GM23338 (cell line): ENCODE results near the gene GRM5. TPM values are rescaled to one million over a fixed set of nuclear protein-coding genes. Genes with fewer than 3 reads are reported as not detected.

ENCODE experiments used
- ATAC-seq: fragments of 200-7000 bp; cut with Tn5 transposase; 3 replicates; pipeline ENCODE4 v1.9.1; 2020
- DNase-seq: peaks from one replicate; pipeline ENCODE4 v3.0.0-alpha.2; 2015; ENCODE audit warnings: low spot score
- H2AFZ ChIP-seq: fragments of 200-600 bp; sonication (generic); 2 replicates; pipeline ENCODE4 v1.8.0; 2016; ENCODE audit warnings: antibody characterized with exemption, mild to moderate bottlenecking, moderate library complexity
- H3F3A ChIP-seq: fragments of 200-600 bp; sonication (generic); replicated peaks from 2 replicates; pipeline ENCODE4 v1.8.0; 2017; ENCODE audit warnings: antibody characterized with exemption, mixed run types, low read depth
- H3K27ac ChIP-seq: fragments of 200-600 bp; sonication (generic); 2 replicates; pipeline ENCODE4 v1.6.1; 2016; ENCODE audit warnings: low read depth
- H3K27me3 ChIP-seq: fragments of 200-600 bp; sonication (generic); 2 replicates; pipeline ENCODE4 v1.8.0; 2016; ENCODE audit warnings: mild to moderate bottlenecking, mixed run types, moderate library complexity; ENCODE audit not compliant: insufficient read depth
- H3K36me3 ChIP-seq: fragments of 200-600 bp; sonication (generic); 2 replicates; pipeline ENCODE4 v1.8.0; 2016; ENCODE audit warnings: mild to moderate bottlenecking; ENCODE audit not compliant: insufficient read depth
- H3K4me1 ChIP-seq: fragments of 200-600 bp; sonication (generic); 2 replicates; pipeline ENCODE4 v1.8.0; 2016; ENCODE audit warnings: mild to moderate bottlenecking, moderate library complexity; ENCODE audit not compliant: insufficient read depth
- H3K4me2 ChIP-seq: fragments of 200-600 bp; sonication (generic); 2 replicates; pipeline ENCODE4 v1.7.1; 2017; ENCODE audit warnings: mixed run types
- H3K4me3 ChIP-seq: fragments of 200-600 bp; sonication (generic); 2 replicates; pipeline ENCODE4 v1.6.1; 2016; ENCODE audit warnings: mixed run types
- H3K79me2 ChIP-seq: fragments of 200-600 bp; sonication (generic); replicated peaks from 2 replicates; pipeline ENCODE4 v1.8.0; 2017; ENCODE audit warnings: mild to moderate bottlenecking; ENCODE audit not compliant: insufficient read depth
- H3K9me2 ChIP-seq: fragments of 200-600 bp; sonication (generic); 2 replicates; pipeline ENCODE4 v1.8.0; 2017; ENCODE audit not compliant: insufficient read depth
- H4K20me1 ChIP-seq: fragments of 200-600 bp; sonication (generic); replicated peaks from 2 replicates; pipeline ENCODE4 v1.8.0; 2017; ENCODE audit warnings: mild to moderate bottlenecking; ENCODE audit not compliant: insufficient read depth
- H3K27ac Mint-ChIP-seq: 2 replicates; pipeline ENCODE4 v1.8.0; 2020; ENCODE audit warnings: inconsistent platforms, mild to moderate bottlenecking, moderate library complexity, mixed read lengths
- H3K27me3 Mint-ChIP-seq: 3 replicates; pipeline ENCODE4 v1.8.0; 2022; ENCODE audit warnings: low read depth, mild to moderate bottlenecking, moderate library complexity, mixed read lengths, inconsistent platforms; ENCODE audit not compliant: insufficient read depth, poor library complexity
- H3K36me3 Mint-ChIP-seq: 3 replicates; pipeline ENCODE4 v1.8.0; 2021; ENCODE audit warnings: low read depth, mild to moderate bottlenecking, inconsistent platforms, moderate library complexity, mixed read lengths
- H3K4me1 Mint-ChIP-seq: 3 replicates; pipeline ENCODE4 v1.8.0; 2020; ENCODE audit warnings: mild to moderate bottlenecking, inconsistent platforms, mixed read lengths
- H3K4me3 Mint-ChIP-seq: 3 replicates; pipeline ENCODE4 v1.8.0; 2021; ENCODE audit warnings: moderate library complexity, mild to moderate bottlenecking, inconsistent platforms, mixed read lengths
- H3K9me3 Mint-ChIP-seq: 3 replicates; pipeline ENCODE4 v1.8.0; 2020; ENCODE audit warnings: moderate library complexity, mild to moderate bottlenecking, inconsistent platforms, mixed read lengths
- CREB1 ChIP-seq: fragments of 250-450 bp; sonication (Bioruptor Pico); IDR thresholded peaks from 2 replicates; pipeline ENCODE4 v1.5.0; 2020; ENCODE audit warnings: low read depth, mild to moderate bottlenecking, moderate library complexity
- CTCF ChIP-seq, 2 experiments: fragments of 200-600 bp in 1 of 2; sonication (generic) in 1 of 2; conservative IDR thresholded peaks; 2 replicates each; pipeline versions ENCODE4 v1.5.1 to v1.6.1; 2016 to 2017; ENCODE audit warnings: antibody characterized with exemption in 2 of 2, low read depth in 2 of 2, mild to moderate bottlenecking in 2 of 2, moderate library complexity in 1 of 2
- ETS1 ChIP-seq: IDR thresholded peaks from 2 replicates; pipeline ENCODE4 v1.6.1; 2016; ENCODE audit warnings: antibody characterized with exemption
- EZH2 ChIP-seq: fragments of 200-600 bp; sonication (generic); IDR thresholded peaks from one replicate; pipeline ENCODE4 v1.8.0; 2017; ENCODE audit warnings: antibody characterized with exemption, mild to moderate bottlenecking, low read depth; ENCODE audit not compliant: unreplicated experiment
- EZH2phosphoT487 ChIP-seq: fragments of 200-600 bp; sonication (generic); IDR thresholded peaks from one replicate; pipeline ENCODE4 v1.8.1; 2018; ENCODE audit warnings: antibody characterized with exemption; ENCODE audit not compliant: unreplicated experiment
- JUNB ChIP-seq: IDR thresholded peaks from one replicate; pipeline ENCODE4 v1.6.1; 2016; ENCODE audit warnings: antibody characterized with exemption; ENCODE audit not compliant: unreplicated experiment
- NANOG ChIP-seq: IDR thresholded peaks from 2 replicates; pipeline ENCODE4 v1.6.1; 2016; ENCODE audit warnings: antibody characterized with exemption, borderline replicate concordance
- POLR2AphosphoS5 ChIP-seq: IDR thresholded peaks from 2 replicates; pipeline ENCODE4 v1.6.1; 2016; ENCODE audit warnings: antibody characterized with exemption, low read depth
- REST ChIP-seq: IDR thresholded peaks from one replicate; pipeline ENCODE4 v1.6.1; 2018; ENCODE audit warnings: antibody characterized with exemption; ENCODE audit not compliant: unreplicated experiment
- STAT1 ChIP-seq: IDR thresholded peaks from one replicate; pipeline ENCODE4 v1.6.1; 2016; ENCODE audit warnings: antibody characterized with exemption; ENCODE audit not compliant: unreplicated experiment
- ZNF114 ChIP-seq: fragments of 250-450 bp; sonication (Bioruptor Pico); IDR thresholded peaks from 2 replicates; pipeline ENCODE4 v1.5.0; 2020; ENCODE audit warnings: mild to moderate bottlenecking, moderate library complexity
- ZNF331 ChIP-seq: fragments of 250-450 bp; sonication (Bioruptor Pico); IDR thresholded peaks from 2 replicates; pipeline ENCODE4 v1.5.0; 2020; ENCODE audit warnings: low read depth, mild to moderate bottlenecking, moderate library complexity
- ZNF462 ChIP-seq: fragments of 250-450 bp; sonication (Bioruptor Pico); IDR thresholded peaks from 2 replicates; pipeline ENCODE4 v1.5.0; 2020; ENCODE audit warnings: mild to moderate bottlenecking, moderate library complexity
- polyA plus RNA-seq: library from polyadenylated mRNA; unstranded; fragments of >200 nt; fragmentation: Nextera tagmentation; extraction: Ambion mirVana; gene quantifications from 2 replicates; pipeline ENCODE4 v1.2.1, GENCODE V29; 2016
- total RNA-seq: library from RNA; depleted of rRNA; stranded (reverse); fragments of >200 nt; shearing (Covaris generic); gene quantifications from 2 replicates; pipeline ENCODE4 v1.2.3, GENCODE V29; 2014

GRM5 gene
- total and polyA plus RNA-seq, 2 experiments from 2014 or later: 0.23 to 0.45 TPM

GRCh38 chr11:89052220-89052619 is 13.6 kb downstream of the GRM5 start:
- H3K9me2 ChIP-seq: no peaks in the 10 kb centered on the region; the same call in 1 of the 2 replicates
- no peaks in the 10 kb centered on the region for H3K36me3 Mint-ChIP-seq
- no peaks in the 10 kb centered on the region for H4K20me1 ChIP-seq
- no peak for DNase-seq
- H3K27ac ChIP-seq: no peak overlapping the region
- H3K9me3 Mint-ChIP-seq: no peaks in the 10 kb centered on the region
- no peaks in the 10 kb centered on the region for H3K4me1 Mint-ChIP-seq
- H3K4me1 ChIP-seq: no peaks in the 10 kb centered on the region
- no peaks in the 10 kb centered on the region for H3K36me3 ChIP-seq
- no peaks in the 10 kb centered on the region for H3K79me2 ChIP-seq
- no peaks in the 10 kb centered on the region for H3K27me3 ChIP-seq
- TF ChIP-seq POLR2AphosphoS5 (no peak), STAT1 (no peak), NANOG (no peak), ZNF331 (CRISPR knock-in tag) (no peak), EZH2phosphoT487 (no peak), REST (no peak), EZH2 (no peak), ZNF114 (CRISPR knock-in tag) (no peak), ZNF462 (CRISPR knock-in tag) (no peak), CTCF (conservative IDR thresholded peaks at IDR 0.05; ENCODE audit: low read depth in 2 of 2) (no peak), JUNB (no peak), CREB1 (no peak), ETS1 (no peak)
- H3K27ac Mint-ChIP-seq: no peak overlapping the region
- no peak overlapping the region for H3K4me2 ChIP-seq
- no peak overlapping the region for H3K4me3 Mint-ChIP-seq
- H2AFZ ChIP-seq: no peak overlapping the region
- peaks cover 3% of the 10 kb centered on the region for H3K27me3 Mint-ChIP-seq
- no peak for ATAC-seq
- H3F3A ChIP-seq: no peaks in the 10 kb centered on the region
- H3K4me3 ChIP-seq: no peak overlapping the region
